GOT3 (cell line): ENCODE data around the gene DHRS1.

Source experiments
- DNase-seq: peaks from one replicate; lab custom pipeline; 2025; ENCODE audit warnings: mixed read lengths; lab: John Stamatoyannopoulos, UW

Gene DHRS1

DNA sequence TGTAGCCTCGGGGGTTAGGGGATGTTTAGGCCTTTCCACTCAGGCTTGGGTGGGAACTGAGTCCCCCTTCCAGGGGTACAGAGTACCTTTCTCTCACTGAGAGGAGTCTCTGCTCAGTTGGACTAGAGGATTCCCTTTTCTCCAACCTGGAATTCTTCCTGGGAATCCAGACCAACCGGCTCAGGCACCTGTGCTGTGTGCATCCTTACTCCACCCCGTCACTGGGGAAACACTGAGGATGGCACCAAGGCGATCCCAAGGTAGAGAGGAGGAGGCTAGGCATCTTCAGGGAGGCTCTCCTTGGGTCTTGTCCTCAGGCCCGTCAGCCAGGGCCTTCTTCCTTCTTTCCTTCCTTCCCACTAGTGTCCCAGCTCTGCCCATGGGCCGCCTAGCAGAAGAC is 35.7 kb downstream of the DHRS1 start:
- no peak for DNase-seq

DNA sequence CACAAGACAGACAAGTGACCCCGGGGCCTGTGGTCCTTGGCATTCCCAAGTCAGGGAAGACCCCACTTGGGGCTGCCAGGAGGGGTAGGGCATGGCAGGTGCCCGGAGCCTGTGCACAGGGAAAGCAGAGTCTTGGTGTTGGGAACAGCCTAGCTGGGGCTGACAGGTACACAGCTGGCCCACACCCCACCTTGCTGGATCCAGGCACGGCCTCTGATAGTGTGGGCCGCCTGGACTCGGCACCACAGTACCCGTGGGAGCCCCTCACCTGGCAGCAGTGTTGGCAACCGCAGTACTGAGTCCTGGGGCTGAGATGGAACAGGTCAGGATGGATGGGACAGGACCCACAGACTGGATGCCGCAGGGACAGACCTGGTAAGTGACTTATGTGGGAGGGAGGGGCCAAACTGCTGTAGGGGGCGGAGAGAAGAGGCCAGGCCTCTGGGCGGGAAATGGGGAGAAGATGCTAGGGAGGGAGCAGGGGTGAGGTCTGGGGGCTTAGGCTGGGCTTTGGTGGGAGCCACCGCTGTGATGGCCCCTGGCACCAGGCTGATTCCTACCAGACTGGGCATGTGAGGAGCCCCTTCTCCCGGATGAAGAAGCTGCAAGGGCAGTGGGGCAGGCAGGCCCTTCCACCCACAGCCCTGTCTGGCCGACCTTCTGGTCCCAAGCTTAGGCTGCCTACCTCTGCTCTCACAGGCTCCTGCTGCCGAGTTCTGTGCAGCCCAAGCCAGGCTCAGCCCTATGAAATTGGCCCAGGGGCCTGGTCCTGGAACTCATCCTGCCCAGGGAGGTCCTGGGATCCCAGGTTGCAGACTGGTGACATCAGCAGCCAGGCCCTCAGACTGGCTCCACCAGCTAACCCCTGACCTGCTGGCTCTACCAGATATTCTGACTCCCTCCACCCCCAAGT is 36.5 kb downstream of the DHRS1 start, which contains the start of gene TGM1:
TSS of gene TGM1 (minus strand) at position 357 of the 913 bp plus-strand sequence. CDS start 825 bp downstream, outside the sequence.
- no peak for DNase-seq

GRCh38 chr14:24261969-24262327 is 37.6 kb downstream of the DHRS1 start:
- no peak for DNase-seq

DNA sequence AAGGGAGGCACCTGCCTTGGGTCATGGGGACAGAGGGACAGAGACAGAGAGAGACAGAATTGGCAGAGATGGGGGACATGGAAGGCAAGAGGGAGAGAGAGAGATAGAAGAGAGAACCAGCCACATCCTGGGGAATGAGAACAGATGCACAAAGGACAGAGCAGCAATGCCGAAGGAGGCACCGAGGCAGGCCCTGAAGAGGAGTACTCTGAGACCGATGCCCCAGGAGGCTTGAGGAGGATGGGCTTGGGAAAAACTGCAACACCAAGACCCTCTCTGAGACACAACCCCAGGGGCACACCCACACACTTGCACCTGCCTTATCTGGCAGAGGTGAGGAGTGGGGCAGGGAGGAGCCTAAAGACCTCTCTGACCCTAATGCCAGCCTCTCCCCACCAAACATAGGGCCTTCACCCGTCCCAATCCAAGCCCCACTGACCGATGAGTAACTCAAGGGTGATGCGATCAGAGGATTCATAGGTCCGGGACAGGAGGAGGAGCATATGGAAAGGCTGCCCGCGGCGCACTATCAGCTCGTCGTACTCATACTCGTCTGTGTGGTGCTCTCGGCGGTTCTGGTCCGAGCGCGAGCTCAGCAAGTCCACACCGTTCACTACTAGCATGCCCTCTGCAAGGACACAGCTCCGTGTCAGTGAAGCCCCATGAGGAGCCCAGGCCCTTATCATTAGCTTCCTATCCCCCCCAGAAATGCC is 38.2 kb downstream of the DHRS1 start:
- DNase-seq: no peak

DNA sequence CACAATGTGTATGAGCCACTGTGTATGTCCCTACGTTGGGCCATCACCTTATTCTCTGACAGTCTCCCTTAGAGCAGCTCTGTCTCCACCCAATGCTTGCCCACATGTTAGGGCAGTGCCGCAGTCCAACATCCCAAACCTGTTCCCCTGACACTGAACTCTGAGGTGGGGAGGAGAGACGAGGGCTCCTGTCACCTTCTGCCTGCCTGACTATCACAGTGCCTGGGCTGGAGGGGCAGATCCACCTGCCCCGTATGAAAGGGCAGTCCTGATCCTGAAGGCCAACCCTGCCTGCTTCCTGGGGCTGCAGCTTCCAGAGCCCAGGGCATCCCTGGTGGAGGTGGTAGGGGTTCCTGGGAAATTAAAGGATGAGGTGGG is 38.8 kb downstream of the DHRS1 start:
- DNase-seq: no peak

DNA sequence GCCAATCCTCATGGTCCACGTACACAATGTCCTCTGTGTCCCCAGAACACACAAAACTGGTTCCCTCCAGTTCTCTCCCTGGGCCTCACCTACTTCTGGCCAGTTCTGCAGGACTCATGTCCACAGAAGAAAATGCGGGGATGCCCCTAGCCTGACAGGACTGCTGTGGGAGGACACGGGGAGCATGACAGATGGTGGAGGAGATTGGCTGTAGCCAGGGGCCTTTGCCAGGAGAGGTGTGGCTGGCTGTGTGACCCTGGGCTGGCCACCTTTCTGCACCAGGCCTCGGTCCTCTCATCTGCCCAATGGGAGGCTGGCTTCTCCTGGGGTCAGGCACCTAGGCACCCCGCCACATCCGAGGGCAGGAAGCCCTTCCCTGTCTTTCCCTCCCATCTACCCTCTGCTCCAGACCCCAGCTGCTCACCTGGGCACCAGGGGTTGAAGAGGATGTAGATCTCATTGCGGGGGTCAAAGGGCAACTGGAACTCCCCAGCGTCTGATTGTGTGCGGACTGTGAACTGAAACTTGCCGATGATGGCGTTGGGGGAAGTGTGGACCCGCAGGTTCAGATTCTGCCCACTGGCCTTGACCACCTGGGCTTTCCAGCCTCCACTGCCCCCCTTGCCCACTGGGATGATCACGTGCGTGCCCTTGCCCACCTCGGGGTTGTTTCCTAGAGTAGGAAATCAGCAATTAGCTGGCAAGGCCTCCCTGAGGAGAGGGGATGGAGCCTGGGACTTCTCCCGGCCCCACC is 39.4 kb downstream of the DHRS1 start:
- no peak for DNase-seq

DNA sequence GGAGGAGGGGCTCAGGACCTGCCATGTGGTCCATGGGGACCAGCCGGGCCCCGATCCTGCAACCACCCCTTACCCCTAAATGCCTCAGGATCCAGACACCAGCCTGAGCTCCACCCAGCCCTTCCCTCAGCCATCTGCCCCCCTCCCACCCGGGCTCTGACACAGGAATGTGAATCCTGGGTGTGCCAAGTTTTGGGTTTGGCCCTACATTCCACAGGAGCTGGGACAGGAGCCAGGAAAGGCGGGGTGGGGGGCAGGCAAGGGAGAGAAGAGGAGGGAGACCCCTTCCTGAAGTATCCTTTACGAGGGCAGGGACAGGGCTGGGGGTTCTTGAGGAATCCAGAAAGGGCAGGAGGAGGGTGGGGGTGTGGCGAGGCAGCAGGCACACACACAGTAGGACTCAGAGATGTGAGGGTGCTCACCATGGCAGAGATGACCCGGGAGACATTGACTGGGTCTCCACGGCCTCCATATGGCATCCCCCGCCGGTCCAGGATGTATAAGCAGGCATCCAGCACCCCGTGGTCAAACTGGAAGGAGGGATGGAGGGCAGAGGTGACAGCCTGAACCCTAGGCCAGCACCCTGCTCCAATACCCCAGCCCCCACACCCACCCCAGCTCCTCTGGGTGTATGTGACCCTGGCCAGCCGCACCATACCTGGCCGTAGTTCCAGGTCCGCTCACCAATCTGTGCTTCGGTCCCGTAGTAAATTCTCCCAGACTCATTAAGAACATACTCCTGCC is 40.1 kb downstream of the DHRS1 start:
- DNase-seq: no peak

DNA sequence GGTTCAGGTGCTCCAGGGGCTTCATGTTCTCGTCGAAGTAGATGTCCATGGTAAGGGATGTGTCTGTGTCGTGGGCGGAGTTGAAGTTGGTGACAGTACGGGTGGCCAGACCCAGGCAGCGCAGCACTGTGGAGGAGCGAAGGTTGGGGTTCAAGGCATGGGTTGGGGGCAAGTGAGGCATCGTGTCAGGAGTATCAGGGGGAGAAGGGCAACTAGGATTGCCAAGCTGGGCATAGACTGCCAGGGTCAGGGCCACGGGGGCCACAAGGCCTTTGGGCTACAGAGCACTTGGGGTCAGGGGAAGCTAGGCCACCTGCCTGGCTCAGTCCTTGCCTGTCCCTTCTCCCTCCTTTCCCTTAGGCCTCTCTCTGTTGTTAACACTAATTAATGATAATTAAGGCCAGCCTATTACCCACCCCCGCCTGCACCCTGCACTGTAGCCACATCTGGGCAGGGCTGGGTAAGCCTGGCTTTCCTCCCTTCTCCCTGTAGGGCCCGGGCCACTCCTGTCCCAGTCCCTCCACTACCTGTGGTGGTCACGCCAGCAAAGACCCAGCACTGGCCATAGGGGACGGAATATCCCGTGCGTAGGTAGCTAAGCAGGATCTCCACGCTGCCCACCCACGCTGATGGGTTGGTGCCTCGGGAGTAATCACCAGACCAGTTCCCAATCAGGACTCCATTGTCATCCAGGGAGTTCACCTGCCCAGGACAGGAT is 40.9 kb downstream of the DHRS1 start:
- DNase-seq: no peak

- DNase-seq: no peak
Measured at GRCh38 chr14:24258119-24258518, 41.5 kb downstream of the DHRS1 start.

DNA sequence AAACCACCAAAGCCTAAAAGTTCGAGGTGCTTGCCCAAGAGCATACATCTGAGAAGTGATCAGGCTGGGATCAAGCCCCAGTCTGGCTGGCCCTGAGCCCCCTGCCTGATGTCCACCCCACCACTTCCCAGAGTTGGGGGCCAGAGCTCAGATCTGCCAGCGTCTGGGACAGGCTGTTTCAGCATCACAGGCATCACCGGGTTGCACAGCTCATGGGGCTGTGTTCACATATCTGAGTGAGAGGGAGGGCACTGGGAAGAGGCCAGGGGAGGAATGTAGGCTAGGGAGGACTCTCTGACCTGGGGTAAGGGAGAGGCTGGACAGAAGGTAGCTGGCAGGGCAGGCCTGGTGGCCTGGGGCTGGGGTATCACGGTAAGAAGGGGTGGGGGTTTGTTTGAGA is 42.6 kb downstream of the DHRS1 start:
- no peak for DNase-seq

- no peak for DNase-seq
Measured at GRCh38 chr14:24255931-24256711, 43.5 kb downstream of the DHRS1 start.

- DNase-seq: no peak
Measured at GRCh38 chr14:24255438-24255837, 44.1 kb downstream of the DHRS1 start.

GRCh38 chr14:24254630-24255392 is 44.8 kb downstream of the DHRS1 start:
- no peak for DNase-seq

DNA sequence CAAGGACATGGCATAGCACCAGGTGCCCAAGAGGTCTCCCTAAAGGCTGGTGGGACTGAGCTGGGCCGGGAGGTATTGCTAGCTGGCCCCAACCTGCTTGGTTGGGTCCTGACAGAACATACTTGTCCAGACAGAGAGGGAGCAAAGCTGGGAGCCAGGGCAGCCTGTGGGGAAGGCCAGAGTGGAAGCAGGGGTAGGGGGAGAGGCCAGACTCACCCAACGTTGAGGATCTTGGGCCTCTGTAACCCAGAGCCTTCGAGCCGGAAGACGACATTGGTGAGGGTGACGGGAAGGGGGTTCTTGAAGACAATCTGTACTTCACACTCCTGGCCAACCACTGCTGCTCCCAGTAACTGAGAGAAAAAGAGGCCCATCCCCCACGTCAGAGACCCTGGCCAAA is 45.6 kb downstream of the DHRS1 start:
- no peak for DNase-seq

DNA sequence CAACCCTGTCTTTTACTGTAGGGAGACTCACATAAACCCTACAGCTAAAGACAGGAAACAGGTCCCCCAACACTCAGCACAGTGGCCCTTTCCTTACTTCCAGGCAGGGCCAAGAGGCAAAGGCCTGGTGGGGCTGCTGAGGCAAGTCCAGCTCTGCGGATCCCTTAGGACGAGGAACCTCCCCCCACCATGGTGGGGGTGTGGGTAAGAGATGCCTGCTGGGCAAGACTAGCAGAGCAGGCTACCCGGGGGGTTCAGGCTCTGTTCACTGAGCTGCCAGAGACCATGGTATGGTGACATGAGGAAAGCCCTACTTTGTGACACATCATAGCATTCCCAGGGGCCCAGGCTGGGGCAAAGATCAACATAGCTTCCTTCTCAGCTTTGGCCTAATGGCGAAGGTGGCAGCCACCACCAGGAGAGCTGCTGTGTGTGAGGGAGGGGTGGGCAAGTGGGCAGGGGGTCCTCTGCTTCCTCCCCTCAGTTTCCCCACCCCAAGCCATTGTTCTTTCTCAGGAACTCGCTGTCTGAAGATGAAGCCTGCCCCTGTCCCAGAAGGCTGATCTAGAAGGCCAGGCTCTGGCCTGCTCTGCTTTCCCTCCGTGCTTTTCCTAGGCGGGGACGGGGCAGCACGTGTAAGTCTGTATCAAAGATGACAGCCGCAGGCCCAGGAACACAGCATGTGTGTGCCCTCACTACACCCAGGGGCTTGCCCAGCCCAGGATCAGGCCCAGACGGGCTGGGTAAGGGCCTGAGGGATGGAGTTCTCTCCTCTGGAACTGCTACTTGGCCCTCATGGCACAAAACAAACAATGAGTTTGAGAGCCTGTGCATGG is 47.1 kb downstream of the DHRS1 start:
- no peak for DNase-seq

DNA sequence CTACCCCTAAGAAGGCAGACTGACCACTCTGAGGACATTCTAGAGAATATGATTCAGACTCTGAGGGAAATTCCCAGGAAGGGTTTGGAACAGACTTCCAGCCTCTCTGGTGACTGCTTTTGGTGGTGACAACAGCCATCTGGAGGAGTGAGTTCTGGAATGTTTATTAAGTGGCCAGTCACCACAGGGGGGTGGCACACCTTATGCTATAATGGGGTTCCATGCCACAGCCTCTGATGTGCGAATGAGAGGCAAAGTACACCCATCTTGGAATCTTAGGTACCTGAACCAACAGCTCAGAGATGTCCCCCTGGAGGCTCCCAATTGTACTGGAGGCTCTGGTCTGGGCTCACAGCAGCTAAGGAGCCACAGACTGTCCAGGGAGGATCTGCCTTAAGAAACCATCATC is 47.7 kb downstream of the DHRS1 start:
- no peak for DNase-seq

- no peak for DNase-seq
Measured at GRCh38 chr14:24250354-24250753, 49.2 kb downstream of the DHRS1 start.

DNA sequence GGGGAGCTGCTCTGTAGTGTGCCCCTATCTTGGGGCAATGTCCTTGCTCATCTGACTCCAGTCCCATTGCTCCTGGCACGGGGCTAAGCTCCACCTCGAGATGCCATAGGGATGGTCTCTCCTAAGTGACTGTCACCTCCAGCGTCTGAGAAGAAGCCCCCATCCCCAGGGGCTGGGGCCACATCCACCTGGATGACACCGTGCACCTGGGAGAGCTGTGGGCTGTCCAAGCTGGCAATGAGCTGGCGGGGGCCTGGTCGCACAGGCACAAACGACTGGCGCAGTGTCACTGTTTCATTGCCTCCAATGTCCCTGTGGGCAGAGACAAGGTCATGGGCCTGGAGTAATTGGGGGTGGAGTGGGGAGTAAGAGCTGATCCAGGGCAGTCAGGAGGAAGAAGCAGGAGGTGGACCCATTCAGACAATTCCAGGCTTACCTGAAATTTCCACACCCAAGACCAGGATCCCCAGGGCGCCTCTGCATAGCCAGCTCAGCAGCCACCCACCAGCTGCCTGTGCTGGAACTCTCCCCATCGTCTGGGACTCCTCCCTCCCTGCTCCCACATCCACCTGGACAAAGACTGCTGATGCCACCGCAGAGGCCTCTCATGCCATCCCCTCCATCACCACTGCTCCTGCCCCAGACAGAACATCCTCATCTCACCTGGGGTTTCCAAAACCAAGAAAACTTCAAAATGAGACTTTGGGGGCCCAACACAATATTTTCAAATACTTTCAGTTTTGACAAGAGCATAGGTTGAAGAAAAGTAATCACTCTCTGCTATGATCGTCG is 50.2 kb downstream of the DHRS1 start:
- no peak for DNase-seq
